Left colon (tissue), 2 donors: ENCODE results near the gene EIF4G3. TPM values are rescaled to one million over a fixed set of nuclear protein-coding genes. Genes with fewer than 3 reads are reported as not detected.
"Not testable (repeated sequence)": the region's sequence is repeated elsewhere in the genome, so short reads cannot be mapped to it uniquely, and the experiment has no call there.

Source experiments
- ATAC-seq: fragments of 200-7000 bp; cut with Tn5 transposase; one replicate; pipeline ENCODE4 v1.9.1; 2020; ENCODE audit warnings: mild to moderate bottlenecking, moderate library complexity
- DNase-seq, 2 donors: peaks; one replicate each; pipeline ENCODE4 v3.0.0-alpha.2; 2020
- intact Hi-C, 2 donors: fragments of 100-400 bp; cut with DNase I in 1 of 2; cut with micrococcal nuclease in 1 of 2; formaldehyde crosslinking; loops; one replicate each; pipeline versions ENCODE4 v1.11.2 to v1.14.0; 2022; cut with DNase I, micrococcal nuclease
- total RNA-seq, 2 donors: library from RNA; stranded (reverse); fragmentation: NEBNext Ultra II Directional; extraction: Animal tissue kit (Norgen Biotek cat#: 25700); gene quantifications; one replicate each; pipeline ENCODE4 v1.2.1, GENCODE V29; 2021
- donor health status: DM: no; HTN: no; CAD: no.
- donor health status: DM: yes; HTN: yes; CAD: no.

Gene EIF4G3
- total RNA-seq, 2 donors from 2014 or later: 75.1 to 80.0 TPM

DNA sequence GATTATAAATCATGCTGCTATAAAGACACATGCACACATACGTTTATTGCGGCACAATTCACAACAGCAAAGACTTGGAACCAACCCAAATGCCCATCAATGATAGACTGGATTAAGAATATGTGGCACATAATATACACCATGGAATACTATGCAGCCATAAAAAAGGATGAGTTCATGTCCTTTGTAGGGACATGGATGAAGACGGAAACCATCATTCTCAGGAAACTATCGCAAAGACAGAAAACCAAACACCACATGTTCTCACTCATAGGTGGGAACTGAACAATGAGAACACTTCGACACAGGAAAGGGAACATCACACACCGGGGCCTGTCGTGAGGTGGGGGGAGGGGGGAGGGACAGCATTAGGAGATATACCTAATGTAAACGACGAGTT is 82.4 kb downstream of the EIF4G3 start:
- DNase-seq, intact Hi-C loops: not testable (repeated sequence)

DNA sequence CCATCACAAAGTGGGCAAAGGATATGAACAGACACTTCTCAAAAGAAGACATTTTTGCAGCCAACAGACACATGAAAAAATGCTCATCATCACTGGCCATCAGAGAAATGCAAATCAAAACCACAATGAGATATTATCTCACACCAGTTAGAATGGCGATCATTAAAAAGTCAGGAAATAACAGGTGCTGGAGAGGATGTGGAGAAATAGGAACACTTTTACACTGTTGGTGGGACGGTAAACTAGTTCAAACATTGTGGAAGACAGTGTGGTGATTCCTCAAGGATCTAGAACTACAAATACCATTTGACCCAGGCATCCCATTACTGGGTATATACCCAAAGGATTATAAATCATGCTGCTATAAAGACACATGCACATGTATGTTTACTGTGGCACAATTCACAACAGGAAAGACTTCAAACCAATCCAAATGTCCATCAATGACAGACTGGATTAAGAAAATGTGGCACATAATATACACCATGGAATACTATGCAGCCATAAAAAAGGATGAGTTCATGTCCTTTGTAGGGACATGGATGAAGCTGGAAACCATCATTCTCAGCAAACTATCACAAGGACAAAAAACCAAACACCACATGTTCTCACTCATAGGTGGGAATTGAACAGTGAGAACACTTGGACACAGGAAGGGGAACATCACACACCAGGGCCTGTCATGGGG is 83.3 kb downstream of the EIF4G3 start:
- DNase-seq, intact Hi-C loops: not testable (repeated sequence)

More for the DNA sequence above, 82.4 kb downstream of the EIF4G3 start:
- not testable (repeated sequence) for ATAC-seq

DNA sequence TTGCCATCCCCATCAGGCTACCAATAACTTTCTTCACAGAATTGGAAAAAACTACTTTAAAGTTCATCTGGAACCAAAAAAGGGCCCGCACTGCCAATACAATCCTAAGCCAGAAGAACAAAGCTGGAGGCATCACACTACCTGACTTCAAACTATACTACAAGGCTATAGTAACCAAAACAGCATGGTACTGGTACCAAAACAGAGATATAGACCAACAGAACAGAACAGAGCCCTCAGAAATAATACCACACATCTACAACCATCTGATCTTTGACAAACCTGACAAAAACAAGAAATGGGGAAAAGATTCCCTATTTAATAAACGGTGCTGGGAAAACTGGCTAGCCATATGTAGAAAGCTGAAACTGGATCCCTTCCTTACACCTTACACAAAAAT is 84.2 kb downstream of the EIF4G3 start:
- intact Hi-C loops, ATAC-seq, DNase-seq: not testable (repeated sequence)

More for the DNA sequence above, 83.3 kb downstream of the EIF4G3 start:
- ATAC-seq: not testable (repeated sequence)

DNA sequence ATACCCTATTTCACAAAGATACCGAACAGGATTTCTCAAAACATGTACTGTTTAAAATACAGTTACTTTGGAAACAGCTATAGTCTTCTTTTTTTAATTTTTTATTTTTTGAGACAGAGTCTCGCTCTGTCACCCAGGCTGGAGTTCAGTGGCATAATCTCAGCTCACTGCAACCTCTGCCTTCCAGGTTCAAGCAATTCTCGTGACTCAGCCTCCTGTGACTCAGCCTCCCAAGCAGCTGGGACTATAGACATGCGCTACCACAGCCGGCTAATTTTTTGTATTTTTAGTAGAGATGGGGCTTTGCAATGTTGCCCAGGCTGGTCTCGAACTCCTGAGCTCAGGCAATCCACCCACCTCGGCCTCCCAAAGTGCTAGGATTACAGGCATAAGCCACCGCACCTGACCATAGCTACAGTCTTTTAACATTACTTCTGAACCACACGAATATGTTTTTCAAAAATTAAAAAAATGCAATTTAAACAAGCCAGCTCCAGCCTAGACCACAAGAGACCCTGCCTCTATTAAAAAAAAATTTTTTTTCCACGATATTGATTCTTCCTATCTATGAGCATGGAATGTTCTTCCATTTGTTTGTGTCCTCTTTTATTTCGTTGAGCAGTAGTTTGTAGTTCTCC is 85.5 kb downstream of the EIF4G3 start:
- DNase-seq, intact Hi-C loops: not testable (repeated sequence)
- ATAC-seq: peak; percentile 31

DNA sequence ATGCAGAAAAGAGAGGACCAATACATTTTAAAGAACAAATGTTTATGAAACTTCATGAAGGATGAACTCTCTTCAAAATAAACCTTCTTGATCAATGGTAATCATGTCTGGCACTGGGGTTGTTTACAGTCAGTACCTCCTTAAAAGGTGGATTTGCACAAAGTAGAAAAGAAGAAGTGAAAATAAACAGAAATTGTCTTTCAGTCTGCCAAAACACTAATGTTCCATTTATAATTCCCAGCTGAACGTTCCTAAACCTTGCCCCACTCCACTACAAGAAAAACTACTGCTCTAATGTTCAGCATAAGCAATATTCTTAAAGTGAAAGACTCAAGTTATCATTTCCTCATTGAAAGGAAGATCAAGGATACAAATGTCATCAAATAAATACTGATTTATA is 86.2 kb downstream of the EIF4G3 start:
- intact Hi-C loops: no loop called here
- no peak for ATAC-seq
- DNase-seq: no peak

DNA sequence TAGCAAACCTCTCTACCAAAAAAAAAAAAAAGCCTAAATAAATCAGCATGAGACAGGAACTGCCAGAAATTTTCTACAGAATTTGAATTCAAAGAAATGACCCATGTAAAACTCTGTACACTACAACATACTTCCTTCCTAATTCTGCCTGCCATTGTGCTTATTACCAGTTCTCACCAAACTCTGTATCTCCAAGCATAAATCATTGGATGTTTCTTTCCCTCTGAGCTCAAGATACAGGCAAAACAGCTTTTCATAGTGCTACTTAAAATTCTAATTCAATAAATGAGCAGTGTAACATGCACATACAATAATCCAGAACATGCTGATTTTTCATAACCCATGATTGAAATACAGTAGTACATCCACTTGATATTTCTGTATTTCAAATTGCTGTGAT is 87.0 kb downstream of the EIF4G3 start:
- intact Hi-C loops: no loop called here
- ATAC-seq (no peak), DNase-seq (no peak)

DNA sequence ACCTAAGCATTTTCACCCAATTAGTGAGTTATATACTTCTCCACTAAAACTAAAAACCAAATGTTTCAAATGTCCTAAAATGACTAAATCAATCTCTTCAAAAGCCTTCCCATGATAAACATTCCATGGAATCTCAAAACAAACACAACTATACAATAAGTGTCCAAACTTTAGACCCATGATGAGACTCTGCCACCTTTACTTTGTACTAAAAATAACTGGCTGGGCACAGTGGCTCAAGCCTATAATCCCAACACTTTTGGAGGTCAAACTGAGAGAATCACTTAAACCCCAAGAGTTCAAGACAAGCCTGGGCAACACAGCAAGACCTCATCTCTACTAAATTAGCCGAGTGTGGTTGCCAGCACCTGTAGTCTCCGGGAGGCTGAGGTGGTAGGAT is 87.4 kb downstream of the EIF4G3 start:
- no peak for ATAC-seq
- intact Hi-C loops: no loop called here

DNA sequence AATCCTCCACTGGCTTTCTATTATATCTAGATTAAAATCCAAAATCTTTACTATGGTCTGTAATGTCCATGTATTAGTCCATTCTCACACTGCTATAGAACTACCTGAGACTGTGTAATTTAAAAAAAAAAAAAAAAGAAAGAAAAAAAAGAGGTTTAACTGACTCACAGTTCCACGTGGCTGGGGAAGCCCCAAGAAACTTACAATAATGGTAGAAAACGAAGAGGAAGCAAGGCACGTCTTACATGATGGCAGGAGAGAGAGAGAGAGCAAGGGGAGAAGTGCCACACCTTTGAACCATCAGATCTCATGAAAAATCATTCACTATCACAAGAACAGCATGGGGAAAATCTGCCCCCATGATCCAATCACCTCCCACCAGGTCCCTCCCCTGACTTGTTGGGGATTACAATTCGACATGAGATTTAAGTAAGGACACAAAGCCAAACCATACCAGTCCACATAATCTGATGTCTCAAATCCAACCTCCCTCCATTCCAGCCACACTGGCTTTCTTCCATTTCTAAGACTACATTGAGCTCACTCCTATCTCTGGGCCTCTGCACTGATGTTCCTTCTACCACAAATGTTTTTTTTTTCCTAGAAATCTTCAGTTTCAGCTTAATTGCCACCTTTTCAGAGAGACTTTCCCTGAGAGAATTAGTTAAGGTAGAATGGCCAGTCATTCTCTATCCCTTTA is 92.4 kb downstream of the EIF4G3 start:
- DNase-seq (no peak), ATAC-seq (peak; percentile 3)
- intact Hi-C loops: no loop called here

More for the DNA sequence above, 87.4 kb downstream of the EIF4G3 start:
- no peak for DNase-seq

DNA sequence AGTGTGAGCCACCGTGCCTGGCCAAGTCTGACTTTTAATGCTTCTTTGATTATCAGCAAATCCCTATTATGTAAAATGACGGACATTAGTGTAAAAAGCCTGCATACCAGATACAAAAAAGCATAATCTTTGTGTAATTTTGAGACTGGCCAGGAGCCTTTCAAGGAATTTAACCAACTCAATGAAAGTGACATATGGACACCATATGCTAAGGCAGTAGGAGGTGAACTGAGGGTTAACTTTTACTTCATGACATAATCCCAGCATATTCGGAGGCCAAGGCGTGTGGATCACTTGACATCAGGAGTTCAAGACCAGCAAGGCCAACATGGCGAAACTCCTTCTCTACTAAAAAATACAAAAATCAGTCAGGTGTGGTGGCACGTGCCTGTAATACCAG is 94.6 kb downstream of the EIF4G3 start:
- intact Hi-C loops: no loop called here
- DNase-seq: no peak
- no peak for ATAC-seq

DNA sequence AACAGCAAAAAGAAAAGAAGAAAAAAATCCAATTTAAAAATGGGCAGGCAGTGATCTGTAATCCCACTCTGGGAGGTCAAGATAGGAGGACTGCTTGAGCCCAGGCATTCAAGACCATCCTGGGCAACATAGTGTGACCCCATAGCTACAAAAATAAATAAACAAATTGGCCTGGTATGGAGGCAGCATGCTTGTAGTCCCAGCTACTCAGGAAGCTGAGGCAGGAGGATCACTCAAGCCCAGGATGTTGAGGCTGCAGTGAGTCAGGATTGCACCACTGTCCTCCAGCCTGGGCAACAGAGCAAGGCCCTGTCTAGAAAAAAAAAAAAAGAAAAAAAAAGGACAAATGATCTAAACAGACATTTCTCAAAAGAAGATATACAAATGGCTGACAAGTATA is 99.6 kb downstream of the EIF4G3 start:
- intact Hi-C loops: no loop called here
- DNase-seq (no peak), ATAC-seq (no peak)

DNA sequence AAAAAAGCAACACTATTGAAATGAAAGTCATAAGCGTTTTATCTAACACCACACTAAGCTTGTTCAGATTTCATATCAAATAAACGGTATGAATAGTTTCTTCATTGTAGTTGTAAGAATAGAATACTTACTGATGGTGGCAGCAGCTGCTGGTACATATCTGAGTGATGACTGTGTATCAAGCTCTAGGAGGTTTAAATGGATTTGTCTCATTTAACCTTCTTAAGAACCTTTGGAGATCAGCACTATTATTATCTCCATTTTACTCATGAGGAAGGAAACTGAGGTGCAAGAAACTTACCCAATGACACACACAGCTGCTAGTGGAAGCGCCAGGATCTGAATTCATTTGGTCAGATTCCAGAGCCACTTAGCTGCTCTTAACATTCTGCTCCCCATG is 104.0 kb downstream of the EIF4G3 start:
- no peak for DNase-seq
- ATAC-seq: peak; percentile 39
- intact Hi-C loops: no loop called here

DNA sequence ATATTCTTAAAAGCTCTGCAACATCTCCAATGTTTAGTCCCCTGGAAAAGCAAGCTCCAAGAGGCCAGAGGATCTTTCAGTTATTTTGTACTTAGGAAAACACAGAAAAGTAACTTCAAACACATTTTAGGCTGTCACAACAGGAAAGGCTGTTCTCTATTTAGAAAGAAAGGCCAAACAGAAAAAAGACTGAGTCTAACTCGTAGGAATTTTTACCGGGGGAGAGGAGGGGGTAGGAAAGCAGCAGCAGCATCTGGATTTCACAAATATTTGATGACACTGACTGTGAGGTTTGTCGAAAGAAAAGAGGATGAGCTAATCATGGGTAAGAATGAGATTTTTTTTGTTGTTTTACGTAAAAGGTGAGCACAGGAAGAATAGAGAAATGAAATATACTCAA is 107.1 kb downstream of the EIF4G3 start:
- DNase-seq (no peak), ATAC-seq (no peak)
- intact Hi-C loops: no loop called here

DNA sequence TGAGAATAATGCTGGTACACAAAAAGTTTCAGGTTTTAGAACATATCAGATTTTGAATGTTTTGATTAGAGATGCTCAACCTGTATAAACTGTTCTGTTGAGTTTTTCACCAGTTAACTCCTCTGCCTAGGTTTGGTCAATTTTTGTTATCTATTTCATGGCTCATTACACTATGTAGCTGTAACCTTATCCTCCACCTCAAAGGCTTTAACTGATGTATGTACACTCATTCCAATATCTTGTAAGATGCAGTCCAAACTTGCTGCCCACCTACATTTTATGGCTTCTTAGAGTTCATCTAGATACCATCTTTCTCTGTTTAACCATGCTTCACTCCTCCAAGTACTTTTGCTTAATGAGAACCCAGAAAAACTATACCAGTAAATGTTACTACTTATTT is 107.8 kb downstream of the EIF4G3 start:
- intact Hi-C loops: no loop called here
- DNase-seq (no peak), ATAC-seq (no peak)

DNA sequence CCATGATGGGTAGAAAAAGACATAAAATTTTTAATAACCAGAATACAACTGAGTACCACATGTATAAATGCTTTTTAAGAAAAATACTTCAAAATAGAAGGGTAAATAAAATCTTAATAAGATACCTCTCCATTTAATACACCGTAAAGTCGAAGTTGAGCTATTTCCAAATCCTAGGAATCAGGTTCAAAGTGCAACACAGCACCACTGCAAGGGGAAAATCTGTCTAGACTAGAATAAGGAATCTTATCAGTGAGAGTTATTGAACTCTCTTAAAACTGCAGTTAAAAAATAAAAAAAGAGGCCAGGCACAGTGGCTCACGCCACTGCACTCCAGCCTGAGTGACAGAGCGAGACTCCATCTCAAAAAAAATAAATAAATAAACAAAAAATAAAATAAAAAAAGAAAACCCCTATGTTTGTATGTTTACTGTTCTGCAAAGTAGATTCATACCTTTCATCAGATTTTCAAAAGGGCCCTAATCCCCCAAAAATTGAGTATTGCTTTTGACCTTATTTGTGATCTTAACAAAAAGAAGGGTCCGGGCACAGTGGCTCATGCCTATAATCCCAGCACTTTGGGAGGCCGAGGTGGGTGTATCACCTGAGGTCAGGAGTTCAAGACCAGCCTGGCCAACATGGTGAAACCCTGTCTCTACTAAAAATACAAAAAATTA is 109.0 kb downstream of the EIF4G3 start:
- DNase-seq: no peak
- ATAC-seq: no peak
- intact Hi-C loops: no loop called here

DNA sequence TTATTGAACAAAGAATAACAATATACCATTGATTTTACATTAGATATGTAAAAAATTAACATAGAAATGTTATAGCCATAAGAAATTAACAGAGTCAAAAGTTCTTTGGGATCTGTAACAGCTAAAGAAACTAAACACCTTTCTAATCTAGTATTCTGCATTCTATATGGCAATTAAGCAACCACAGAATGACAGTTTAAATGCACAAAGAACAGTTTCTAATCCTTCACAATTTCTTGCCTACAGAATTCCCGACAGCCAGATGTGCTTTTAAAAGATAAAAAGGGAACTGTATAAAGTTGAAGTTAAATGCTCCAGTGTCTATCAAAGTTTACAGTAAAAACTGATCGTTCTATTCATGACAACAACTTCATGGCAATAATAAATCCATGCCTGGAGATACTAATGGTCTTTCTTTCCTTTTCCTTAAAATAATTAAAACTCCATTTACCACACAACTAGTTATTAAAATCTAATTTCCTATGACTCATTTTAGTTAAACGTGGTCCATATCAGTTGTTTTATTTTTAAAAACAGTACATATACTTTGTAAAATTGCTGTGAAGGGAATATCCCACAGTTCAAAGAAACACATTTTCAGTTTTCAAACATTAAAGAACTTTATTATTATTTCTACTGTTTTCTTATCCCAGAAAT is 110.2 kb downstream of the EIF4G3 start:
- intact Hi-C loops: no loop called here
- ATAC-seq (no peak), DNase-seq (no peak)

DNA sequence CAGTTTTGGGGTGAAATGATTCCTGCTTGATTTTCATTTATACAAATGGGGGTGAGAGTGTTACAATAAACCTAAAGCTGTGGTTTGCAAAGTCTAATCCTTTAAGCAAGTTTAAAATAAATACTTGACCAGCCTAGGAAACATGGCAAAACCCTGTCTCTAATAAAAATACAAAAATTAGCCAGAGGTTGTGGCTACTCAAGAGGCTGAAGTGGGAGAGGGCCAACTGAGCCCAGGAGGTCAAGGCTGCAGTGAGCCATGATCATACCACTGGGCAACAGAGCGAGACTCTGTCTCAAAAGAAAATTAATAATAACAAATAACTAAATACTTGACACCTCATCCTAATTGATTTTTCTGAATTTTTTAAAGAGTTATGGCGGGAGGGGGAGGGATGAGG is 110.8 kb downstream of the EIF4G3 start:
- no peak for DNase-seq
- intact Hi-C loops: no loop called here
- no peak for ATAC-seq

DNA sequence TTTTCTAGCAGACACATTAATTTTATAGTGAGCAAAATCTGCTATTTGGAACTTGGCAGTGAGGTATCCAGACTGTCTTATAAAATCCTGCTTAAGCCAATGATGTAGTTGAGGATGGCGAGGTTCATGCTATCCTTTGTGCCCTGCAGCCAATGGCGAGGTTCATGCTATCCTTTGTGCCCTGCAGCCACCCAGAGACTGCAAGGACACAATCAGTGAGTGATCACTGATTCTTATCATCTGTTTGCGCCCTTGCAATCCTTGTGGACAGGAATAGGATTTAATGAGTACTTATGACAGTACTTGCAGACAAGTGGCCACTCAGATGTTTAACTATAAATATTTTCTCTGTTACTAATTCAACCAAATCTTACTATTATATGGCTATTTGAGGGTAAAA is 112.6 kb downstream of the EIF4G3 start:
- ATAC-seq (peak; percentile 22), DNase-seq (no peak)
- intact Hi-C loops: no loop called here

DNA sequence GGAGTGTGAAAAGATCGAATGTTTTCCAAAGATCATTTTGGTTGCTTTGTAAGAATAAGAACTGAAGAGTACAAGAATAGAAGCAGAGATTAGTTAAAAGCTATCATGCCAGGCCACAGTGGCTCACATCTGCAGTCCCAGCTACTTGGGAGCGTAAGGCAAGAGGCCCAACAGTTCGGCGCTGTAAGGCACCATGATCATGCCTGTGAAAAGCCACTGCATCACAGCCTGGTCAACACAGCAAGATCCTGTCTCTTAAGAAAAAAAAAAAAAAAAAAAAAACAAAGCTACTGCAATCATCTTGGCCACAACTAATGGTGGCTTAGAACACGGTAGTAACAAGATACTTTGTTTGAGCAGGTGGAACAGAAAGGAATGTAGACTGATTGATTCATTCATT is 116.2 kb downstream of the EIF4G3 start:
- intact Hi-C loops: no loop called here
- no peak for DNase-seq
- ATAC-seq: no peak

DNA sequence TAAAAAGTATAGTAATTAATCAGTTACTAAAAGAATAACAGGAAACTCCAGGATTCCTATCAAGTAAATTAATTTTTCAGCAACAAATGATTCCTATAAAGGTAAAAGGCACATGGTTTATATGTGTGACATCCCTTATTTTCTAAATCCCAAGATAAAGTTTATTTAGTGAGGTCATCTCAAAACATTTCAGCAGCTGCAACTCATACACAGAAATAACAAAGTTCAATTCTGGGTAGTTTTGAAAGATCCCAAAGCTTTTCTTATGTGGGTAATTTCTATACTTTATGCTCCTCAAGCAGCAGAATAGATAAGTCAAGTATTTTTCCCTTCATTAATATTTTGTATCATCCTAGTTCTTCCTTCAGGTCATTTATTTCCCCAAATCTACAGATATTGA is 117.7 kb downstream of the EIF4G3 start:
- ATAC-seq (no peak), DNase-seq (no peak)
- intact Hi-C loops: no loop called here
